Inferior parietal cortex (tissue), 1 donor: ENCODE measurements around the gene TPCN2.
"Not testable (repeated sequence)": the region's sequence is repeated elsewhere in the genome, so short reads cannot be mapped to it uniquely, and the experiment has no call there.

Experiments used
- DNase-seq: peaks from one replicate; pipeline ENCODE4 v3.0.0-alpha.2; 2016; ENCODE audit errors: extremely low spot score

TPCN2 gene

DNA sequence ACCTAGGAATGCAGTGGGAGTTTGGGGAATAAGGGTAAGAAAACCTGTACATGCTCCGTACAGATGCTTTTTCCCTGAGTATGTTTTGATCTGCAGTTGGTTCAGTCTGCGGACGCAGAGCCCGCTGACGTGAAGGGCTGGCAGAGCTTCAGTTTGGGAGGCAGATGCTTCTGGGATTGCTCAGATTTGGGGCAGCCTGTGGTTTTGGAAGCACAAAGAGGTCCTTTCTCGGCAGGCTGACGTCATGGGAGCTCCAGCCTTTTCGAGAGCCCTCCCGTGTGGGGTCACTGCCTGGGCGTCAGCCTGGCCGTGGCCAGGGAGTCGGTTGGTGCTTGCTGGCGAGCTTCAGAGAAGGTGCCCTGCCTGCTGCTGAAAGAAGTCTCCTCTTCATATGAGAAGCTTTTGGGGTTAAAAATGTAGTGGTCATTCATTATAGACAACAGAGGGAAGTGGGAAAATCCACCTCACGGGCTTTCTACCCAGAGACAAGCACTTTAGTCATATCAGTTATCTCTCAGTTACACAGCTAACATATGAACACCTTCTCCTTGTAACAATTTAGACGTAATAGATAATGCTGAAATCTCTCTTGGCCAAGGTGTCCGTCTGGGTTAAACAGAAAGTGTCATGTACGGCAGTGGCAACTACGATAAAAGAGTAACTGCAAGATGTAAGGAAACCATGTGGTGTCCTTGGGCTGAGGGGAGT lies 26.8 kb downstream of the TPCN2 start:
- DNase-seq = peak; percentile 47

DNA sequence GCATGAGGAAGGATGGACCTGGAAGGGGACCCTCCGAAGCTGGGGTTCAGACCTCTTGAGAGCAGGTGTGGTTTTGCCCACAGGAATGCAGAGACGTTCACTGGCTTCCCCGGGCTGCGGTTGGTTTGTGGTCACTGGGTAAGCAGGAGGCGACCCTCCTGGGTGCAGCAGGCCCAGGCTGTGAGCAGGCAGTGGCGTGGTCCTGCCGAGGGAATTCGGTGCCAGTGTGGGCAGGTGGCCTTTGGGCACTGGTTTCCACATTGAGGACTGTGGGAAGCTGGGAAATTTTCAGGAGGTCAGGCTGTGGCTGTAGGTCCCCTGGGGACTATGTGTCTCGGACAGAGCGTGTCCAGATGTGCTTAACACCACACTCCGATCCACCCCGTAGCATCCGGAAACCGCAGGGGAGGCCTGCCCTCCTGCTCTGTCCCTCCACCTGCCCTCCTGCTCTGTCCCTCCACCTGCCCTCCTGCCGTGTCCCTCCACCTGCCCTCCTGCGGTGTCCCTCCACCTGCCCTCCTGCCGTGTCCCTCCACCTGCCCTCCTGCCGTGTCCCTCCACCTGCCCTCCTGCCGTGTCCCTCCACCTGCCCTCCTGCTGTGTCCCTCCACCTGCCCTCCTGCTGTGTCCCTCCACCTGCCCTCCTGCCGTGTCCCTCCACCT lies 27.5 kb downstream of the TPCN2 start:
- DNase-seq = no peak

GRCh38 chr11:69076977-69077376 lies 28.2 kb downstream of the TPCN2 start:
- DNase-seq = not testable (repeated sequence)

GRCh38 chr11:69078508-69078907 lies 29.8 kb downstream of the TPCN2 start:
- no peak for DNase-seq

DNA sequence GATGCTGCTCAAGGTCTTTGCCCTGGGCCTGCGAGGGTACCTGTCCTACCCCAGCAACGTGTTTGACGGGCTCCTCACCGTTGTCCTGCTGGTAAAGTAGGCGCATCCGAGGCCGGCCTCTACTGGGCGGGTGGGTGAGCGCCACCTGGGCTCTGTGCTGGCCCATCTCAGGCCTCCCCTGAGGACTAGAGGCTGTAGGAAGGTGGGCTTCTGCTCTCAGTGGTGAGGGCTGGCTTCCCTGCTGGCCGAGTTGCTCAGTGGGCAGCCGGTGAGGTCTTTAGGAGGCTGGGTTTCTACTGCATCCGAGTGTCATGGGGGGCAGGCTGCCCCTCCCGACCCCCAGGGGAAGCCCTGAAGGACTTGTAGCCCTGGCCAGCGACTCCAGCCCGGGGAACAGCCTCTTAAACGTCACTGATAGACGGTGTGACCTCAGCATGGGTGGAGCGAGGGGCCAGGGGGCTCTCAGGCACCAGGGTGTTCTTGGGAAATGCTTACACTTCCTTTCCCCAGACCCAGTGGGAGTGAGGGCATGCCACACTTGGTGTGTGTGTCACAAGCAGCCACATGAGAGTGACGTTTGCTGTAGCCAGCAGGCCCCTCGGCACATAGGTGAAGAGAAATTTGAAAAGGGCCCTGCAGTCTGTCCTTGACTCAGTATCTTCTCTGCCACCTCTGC lies 30.3 kb downstream of the TPCN2 start:
- DNase-seq = no peak

- no peak for DNase-seq
Measured at GRCh38 chr11:69079661-69080256, 31.0 kb downstream of the TPCN2 start.

- no peak for DNase-seq
Measured at GRCh38 chr11:69080257-69080995, 31.7 kb downstream of the TPCN2 start.

DNA sequence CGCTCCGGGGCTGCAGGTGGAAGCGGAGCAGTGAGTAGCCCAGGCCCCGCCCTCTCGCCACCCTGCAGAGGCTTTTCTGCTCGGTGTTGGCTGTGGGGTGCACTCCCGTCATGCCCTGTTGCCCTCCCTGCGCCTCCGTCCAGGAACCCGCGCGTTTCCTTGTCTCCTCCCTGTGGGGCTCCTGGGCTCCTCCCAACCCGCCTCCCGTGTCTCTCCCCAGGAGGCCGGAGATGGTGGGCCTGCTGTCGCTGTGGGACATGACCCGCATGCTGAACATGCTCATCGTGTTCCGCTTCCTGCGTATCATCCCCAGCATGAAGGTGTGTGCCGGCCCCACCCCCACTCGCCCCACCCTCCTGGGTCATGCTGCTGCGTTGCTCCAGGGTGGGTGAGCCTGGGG lies 32.4 kb downstream of the TPCN2 start:
- DNase-seq = no peak

DNA sequence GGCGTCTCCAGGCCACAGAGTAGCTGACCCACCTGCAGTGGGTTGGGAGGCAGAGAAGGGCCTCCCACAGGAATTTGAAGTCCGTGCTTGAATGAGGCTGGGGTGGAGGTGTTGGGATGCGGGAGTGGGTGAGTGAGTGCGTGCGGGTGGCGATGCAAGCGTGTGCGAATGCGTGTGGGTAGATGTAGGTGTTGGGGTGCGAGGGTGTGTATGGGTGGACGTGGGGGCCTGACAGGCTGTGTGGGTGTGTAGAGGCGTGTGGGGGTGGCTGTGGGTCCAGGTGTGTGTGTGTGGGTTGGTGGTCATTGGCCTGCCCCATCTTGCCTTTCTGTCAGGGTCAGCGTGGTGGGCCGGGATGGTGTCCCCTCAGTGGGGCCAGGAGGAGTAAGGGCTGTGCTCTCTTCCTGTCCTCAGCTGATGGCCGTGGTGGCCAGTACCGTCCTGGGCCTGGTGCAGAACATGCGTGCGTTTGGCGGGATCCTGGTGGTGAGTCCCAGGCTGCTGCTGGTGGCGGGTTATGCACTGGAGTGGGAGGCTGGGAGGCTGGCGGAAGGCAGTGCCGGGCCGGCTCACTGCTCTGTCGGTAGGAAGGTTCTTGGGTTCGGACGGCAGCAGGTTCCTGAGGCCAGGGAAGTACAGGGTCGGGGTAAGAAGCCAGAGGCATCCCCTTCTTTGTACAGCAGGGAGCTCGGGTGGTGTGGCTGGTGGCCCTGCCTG lies 35.0 kb downstream of the TPCN2 start:
- no peak for DNase-seq

GRCh38 chr11:69084371-69084770 lies 35.6 kb downstream of the TPCN2 start:
- DNase-seq = no peak

GRCh38 chr11:69085490-69086095 lies 36.9 kb downstream of the TPCN2 start:
- no peak for DNase-seq

DNA sequence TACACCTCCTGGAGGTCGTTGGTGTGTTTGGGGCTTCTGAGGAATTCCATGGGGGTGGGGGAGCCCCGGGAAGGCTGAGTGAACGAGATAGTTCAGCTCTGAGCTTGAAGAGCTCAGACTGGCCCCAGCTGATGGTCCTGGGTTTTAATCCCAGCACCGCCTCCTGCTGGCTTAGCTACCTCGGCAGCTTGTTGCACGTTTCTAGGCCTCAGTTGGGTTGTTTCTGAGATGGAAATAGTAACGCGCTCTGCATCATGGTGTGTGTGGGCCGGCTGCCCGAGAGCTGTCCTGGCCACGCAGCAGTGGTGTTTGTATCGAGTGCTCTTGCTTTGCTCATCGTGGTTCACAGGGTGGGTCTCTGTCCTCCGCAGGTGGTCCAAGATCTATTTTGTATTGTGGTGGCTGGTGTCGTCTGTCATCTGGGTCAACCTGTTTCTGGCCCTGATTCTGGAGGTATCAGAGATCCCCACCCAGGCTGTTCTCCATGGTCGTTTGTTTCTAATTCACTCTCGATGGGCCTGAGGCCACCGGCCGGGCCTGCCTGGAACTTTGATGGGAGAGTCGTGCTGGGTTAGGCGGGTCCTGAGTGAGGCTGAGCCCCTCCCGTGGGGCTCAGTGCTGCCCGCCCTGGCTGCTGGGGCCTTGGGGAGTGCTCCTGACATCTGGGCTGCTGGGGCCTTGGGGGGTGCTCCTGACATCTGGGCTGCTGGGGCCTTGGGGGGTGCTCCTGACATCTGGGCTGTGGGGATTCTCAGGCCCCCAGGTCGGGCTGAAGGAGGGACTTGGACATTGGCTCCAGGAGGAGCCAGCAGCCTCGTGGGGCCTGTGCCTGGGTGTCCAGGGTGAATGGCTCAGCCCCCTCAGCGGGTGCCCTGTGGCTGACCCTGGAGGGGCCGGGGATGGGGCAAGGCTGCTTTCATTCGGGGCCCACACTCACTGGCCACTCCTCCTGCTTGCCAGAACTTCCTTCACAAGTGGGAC lies 37.7 kb downstream of the TPCN2 start:
- DNase-seq = peak; percentile 23

DNA sequence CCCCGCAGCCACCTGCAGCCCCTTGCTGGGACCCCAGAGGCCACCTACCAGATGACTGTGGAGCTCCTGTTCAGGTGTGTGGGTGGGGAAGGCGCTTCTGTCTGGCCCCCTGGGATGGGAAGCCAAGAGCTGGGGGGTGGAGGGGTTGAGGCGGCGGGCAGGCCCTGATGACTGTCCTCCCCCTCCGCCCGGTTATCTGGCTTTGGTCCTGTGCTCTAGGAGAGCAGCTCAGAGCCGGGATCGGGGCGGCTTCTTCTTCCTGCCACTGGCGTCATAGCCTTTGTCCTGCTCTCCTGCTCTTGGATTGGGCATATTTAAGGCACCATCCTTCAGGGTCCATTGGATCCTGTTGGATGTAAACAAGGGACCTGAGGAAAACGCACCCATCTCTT lies 38.4 kb downstream of the TPCN2 start:
- no peak for DNase-seq

- DNase-seq = no peak
Measured at GRCh38 chr11:69087811-69088210, 39.1 kb downstream of the TPCN2 start.

DNA sequence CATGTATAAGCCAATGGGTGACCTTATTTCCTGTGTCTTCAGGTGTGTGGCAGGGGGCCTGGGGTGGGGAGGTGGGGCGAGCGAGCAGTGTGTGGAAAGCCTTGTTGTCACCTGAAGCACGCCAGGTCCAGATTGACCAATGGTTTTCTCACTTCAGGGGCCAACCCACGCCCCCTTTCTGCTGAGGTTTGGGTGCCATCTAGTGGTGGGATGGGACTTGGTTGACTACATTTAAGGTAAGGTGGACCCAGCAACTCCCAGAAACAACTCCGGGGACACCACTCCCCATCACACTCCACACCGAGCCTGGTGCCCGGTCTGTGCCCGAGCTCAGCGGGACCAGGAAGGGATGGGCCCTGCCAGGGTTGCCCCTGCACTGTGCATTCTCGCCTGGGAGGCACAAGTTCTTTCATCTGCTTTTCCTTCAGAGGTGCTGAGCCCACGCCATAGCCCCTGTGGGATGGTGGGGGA lies 40.0 kb downstream of the TPCN2 start:
- peak; percentile 81 for DNase-seq

- no peak for DNase-seq
Measured at GRCh38 chr11:69089258-69089657, 40.5 kb downstream of the TPCN2 start.

- DNase-seq = no peak
Measured at GRCh38 chr11:69091638-69092165, 43.0 kb downstream of the TPCN2 start.

GRCh38 chr11:69092263-69092662 lies 43.5 kb downstream of the TPCN2 start:
- DNase-seq = no peak

DNA sequence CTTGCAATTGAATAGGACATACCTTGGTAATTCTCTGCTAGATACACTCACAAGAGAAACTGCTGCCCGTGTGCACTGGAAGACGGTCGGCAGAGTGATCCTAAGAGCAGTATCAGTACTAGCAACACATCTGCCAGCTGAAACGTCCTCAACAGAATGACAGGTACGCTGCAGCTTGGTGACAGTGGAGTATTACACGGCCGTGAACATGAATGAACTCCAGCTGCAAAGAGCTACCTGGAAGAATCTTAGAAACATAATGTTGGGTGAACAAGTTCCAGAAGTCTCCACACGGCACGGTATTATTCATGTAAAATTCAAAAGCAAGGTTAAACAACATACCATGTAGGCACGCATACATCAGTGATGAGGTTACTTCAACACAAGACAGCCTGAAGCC lies 44.4 kb downstream of the TPCN2 start:
- no peak for DNase-seq
